CD4-positive, alpha-beta T cell treated with Interferon alpha-2 for 1 hour (primary cell): Measurements from ENCODE around the gene CLEC7A.
A peak's percentile ranks its signal among the peaks of the same experiment; 100 is the strongest.

Experiments used
- DNase-seq, 2 donors: peaks; one replicate each; pipeline ENCODE4 v3.0.0-alpha.2; 2020 to 2022

CLEC7A gene

DNA sequence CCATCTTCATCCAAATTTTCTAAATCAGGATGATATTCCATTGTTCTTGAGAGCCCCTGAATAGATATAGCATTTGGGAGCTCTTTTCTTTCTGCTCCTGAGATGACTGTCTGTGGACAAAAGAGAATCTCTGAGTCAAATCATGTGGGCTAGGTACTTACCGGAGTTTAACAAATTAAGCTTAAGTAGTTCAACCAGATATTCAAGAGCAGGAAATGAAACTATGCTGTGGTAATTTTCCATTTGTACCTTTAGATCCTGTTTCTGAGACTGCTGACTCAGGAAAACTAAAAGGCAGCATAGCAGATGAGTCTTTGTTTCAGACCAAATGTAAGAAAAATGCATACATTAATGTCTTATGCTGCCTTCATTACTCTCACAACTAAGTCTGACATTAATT lies at the start of gene CLEC7A:
CLEC7A (minus strand) TSS at position 158 of the 400 bp plus-strand sequence; CDS start at position 41, 117 bp downstream.
- DNase-seq: peak in 1 of 2 donors; percentile 34

DNA sequence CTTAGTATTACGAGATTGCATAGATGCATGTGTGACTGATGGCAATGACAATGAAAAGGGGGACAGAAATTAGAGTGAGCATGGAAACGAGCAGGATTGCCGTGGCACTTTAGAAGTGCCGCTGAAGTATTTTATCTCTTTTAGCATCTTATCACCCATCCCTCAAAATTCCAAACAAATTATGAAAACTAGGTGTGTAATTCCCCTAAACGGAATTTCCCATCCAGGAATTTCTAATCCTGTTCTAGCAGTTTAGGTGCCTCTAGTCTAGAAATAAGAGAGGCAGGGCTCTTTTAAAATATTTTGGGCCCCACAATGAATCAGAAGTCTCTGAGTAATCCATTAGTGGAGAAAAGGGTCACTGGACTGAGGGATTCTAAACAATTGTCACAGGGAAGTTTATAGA lies 49.8 kb upstream of the CLEC7A start:
- no peak for DNase-seq

DNA sequence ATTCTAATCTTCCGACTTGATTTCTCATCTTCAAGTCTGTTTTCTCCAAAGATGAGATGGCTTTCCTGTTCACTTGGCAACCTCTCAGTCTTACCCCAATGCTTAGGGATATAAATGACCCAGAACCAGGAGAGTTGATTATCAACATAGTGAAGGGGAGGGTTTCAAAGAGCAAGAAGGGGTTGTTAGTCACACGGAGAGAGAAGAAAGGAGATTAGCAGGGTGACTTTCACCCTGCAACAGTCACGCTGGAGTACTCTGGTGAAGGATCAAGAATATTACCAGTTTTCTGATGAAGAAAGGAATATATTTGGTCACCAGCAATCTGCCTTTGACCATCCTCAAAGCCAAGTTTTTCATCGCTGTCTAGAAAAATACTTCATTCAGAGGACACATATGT lies 48.8 kb upstream of the CLEC7A start, which contains the start of gene TMEM52B:
TMEM52B (plus strand) TSS at position 212 of the 400 bp plus-strand sequence. CDS start 543 bp downstream, outside the sequence.
- no peak for DNase-seq

DNA sequence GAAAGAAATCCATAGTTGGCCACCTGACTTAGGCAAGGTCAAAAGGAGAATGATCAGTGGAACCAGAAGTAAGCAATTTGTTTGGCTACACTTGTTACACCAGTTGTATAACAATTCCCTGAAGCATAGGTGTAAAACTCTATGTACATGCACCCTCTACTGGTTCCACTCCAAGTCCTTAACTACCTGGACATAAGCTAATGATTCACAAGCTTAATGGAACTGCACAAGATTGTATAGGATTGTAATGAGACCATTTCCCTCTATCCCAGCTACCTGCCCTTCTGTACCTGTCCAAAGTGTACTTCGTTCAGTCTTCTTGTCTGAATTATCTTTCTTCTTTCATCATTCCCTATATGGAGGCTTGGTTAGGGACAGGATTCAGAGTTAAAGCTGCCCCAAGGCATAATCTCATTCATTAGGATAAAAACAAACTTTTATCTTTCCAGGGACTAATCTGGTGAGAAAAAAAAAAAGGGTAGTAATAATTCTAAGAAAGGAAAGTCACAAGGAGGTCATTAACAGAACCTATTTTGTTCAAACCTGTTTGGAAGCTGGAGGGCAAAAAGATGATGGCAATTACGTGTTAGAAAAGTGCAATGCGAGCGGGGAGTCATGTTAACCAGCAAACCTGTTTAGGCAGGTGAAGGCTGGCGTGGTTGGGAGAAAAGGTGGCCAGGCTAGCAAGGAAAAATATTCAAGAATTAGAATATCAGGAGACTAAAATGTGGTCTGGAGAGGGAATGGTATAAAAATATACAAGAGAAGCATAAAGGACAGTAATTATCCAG lies 46.0 kb upstream of the CLEC7A start:
- DNase-seq: no peak

DNA sequence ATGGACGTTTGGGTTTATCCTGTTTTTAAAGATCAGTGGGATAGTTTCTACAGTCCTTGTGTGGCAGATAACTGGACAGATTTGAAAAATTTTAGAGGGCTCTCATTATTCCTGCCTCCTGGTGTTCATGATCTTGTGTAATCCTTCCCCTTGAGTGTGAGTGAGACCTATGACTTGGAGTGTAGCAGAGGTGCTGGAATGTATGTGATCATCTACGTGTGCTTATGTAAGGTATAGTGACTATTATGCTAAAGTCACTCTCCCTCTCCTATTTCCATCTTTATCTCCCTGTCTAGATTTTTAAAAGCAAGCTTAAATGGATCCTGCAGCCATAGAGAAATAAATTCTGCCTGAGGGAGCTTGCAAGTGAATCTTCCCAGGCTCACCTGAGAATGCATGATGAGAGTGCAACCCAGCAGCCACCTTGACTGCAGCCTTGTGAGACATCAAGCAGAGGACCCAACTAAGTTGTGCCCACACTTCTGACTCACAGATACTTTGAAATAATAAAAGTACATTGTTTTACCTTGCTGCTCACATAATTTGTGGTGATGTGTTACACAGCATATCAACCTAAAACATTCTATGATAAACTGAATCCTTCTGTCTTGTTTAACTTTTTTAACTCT lies 45.1 kb upstream of the CLEC7A start:
- DNase-seq: no peak

DNA sequence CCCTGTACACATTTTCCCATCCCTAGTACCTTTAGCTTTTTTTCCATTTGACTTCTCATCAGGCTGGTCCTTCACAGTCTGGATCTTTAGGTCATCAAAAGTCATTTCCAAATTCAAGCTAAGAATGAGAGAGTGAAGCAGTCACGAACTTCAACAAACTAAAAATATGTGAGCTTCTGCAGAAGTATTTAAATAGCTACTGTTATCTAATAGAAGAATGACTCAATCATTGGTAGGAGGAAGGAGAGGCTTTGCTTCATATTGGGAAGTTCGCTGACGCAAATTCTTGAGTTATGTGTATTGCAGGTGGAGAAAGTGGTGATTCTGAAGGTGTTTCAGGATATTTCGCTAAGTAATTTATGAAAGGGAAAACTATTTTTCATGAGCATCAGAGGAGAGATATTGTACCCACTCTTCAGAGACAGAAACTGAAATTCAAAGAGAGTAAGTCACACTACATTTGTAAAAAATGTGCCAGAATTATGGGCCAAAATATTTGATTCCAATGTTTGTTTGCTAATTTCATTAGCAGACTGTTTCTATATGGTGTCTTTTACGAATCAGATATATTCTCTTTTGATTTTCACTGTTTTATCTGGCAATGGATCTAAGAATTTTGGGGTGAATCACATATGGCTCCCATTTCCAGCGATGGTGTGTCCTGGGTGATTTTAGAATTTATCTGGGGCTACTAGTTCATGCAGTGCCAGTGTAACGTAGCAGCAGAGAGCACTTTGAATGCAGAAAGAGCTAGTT lies 42.2 kb upstream of the CLEC7A start, which contains the start of gene OLR1:
OLR1 (minus strand) TSS at position 160 of the 756 bp plus-strand sequence; CDS start at position 105, 55 bp downstream.
- DNase-seq: no peak

DNA sequence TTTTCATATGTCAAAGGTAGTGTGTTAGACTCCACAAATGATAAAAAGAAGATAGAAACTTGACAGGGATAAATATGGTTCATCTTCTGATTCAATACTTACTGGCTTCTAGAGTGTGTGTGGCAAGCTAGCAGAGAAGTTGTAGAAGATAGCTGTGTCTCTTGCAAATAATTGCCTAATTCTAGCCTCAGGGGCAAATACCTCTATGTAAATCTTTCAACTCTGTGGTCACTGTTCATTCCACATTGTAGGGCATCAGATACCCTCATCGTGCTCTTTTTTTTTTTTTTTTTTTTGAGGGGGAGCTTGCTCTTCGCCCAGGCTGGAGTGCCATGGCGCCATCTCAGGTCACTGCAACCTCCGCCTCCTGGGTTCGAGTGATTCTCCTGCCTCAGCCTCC lies 40.2 kb upstream of the CLEC7A start:
- DNase-seq: no peak

DNA sequence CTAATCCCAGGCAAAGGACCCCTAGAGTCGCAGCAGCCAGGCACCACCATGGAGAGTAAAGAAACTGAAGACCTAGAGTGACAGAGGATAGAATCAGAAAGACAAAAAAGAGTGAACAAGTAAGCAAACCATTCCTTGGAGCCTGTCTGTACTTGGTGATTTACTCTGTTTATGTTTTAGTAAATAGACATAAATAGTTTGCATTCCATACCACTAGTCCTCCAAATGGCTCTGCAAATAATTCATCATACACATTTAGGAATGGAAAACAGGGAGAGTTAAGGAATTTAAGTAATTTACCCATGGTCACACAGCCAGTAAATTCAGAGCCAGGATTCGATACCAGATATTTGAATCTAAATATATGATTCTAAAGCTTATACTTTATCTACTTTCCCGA lies 39.1 kb upstream of the CLEC7A start:
- no peak for DNase-seq

DNA sequence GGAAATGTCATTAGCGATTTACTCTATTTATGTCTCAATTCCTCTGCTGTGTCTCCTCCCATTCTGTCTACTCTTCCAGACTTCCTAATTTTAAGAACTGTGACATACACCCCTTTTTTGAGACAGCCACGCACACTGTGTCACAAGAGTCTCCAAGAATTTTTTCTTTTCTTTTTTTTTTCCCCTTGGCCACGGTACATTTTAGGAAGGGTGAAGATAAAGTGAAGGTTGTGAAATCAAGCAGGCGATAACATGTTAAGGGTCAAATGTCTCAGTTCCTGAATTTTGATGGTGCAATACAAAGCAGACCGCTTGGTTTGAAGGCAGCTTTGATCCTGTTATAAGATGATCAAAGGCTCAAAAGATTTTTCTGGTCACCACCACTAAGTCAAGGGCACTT lies 37.6 kb upstream of the CLEC7A start:
- peak; percentile 17 to 31 for DNase-seq

DNA sequence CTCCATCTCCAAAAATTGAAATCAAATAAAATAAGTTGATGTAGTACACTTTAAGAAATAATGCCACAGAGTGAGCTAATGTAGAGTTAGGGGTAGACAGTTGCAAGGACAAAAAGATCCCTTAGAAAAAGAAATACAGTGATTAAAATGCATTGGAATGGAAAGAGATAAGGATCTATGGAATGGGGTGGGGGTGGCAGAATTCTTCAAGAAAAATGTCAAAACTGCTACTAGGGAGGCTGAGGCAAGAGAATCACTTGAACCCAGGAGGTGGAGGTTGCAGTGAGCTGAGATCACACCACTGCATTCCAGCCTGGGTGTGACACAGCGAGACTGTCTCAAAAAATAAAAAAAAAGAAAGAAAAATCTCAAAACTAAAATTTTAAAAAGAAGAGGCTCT lies 35.4 kb upstream of the CLEC7A start:
- DNase-seq: no peak

DNA sequence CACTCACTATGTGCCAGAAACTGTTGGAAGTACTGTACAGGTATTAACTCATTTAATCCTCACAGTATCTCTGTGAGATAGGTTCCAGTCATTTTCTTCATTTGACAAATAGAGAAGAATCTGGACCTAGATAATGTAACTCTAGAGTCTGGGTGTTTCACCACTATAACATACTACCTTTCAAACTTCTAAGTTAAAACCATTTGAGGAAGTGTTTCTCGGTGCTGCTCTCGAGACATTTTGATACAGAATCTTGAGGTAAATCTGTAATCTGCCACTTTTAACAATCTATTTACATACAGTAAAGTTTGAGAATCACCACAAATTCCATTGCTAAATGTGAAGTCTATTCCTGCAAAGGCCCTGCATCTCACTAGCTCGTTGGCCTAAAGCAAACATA lies 33.1 kb upstream of the CLEC7A start:
- DNase-seq: no peak

DNA sequence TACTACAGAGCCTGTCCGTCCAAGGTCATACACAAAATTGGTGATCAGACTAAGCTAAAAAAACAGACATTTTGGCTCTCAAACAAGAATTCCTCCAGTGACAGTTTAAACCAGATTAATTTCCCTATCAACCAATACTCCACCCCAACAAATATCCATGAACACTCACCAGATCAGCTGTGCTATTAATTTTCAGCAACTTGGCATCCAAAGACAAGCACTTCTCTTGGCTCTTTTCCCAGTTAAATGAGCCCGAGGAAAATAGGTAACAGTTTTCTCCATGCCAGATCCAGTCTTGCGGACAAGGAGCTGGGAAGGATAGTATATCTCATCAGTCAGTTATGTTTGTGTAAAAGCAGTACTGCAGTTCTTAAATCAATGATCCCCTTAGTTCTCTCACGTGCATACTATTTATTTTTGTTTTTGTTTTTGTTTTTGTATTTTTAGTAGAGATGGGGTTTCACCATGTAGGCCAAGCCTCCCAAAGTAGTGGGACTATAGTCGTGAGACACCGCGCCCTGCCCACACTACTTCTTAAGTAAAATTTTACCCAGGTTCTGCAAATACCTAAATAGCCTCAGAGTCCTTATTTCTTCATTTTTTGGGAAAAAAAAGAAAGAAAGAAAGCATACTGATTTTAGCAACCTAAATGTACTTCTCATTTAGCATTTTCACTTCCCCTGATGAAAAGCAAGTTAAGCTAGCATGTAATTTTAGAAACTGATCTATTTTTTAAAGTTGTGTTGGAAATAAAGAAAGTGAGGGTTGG lies 30.8 kb upstream of the CLEC7A start:
- DNase-seq: no peak

DNA sequence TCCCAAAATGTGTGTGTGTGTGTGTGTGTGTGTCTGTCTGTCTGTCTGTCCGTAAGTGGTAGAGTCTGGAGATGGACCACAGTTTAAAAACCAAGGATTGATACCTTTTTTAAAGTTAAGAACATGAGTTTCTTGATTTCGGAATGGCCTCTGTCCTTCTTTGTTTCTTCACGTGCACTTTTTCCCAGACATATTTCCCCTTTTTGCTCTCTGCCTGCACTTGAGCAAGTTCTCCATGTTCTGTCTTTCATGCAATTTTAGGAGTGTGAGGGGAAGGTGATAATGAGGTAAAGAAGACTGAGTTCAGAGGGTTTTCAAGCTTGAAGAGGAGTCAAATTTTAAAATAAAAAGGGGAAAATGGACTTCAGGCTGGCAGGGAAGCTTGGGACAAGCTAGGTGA lies 29.3 kb upstream of the CLEC7A start:
- DNase-seq: no peak

DNA sequence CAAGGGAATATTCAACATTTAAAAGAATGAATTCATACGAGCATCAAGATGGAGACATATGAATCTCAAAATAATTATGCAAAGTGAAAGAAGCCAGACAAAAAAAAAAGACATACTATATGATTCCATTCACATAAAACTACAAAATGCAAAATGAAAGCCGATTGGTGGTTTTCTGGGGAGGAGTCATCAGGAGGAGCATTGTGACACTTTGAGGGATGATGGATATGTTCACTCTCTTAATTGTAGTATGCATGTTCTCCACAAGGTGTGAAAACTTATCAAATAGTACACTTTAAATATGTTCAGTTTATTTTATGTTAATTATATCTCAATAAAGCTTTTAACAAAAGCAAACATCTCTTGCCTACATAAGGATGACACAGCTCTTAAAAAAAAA lies 28.4 kb upstream of the CLEC7A start:
- no peak for DNase-seq

DNA sequence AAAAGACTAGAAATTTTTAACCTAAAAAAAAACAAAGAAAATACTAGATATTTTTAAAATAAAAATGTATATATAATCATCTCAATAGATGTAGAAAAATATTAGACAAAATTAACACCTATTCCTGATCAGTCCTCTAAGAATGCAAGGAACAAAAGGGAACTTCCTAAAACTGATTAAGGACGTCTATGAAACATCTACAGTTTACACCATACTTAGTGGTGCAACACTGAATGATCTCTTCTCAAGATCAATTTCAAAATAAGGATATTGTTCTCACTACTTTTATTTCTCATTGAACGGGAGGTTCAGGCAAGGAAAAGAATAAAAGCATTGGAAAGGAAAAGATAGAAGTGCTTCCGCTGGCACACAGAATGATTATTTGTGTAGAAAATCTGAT lies 26.0 kb upstream of the CLEC7A start:
- no peak for DNase-seq

DNA sequence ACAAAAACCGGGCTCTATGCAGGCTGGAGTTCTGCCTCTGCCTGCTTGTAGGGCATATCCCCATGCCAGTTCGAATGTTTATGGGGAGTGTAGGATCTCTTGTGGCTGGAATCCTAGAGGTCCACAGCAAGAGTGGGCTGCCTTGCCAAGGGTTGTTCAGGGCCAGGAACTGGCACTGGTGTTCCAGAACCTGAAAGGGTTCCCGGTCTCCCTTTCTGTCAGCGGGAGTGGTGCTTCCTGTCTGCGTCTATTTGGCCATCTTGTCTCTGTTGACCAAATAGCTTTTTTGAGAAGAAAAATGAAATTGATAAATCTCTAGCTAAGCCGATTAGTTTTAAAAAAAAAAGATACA lies 24.1 kb upstream of the CLEC7A start:
- DNase-seq: no peak

DNA sequence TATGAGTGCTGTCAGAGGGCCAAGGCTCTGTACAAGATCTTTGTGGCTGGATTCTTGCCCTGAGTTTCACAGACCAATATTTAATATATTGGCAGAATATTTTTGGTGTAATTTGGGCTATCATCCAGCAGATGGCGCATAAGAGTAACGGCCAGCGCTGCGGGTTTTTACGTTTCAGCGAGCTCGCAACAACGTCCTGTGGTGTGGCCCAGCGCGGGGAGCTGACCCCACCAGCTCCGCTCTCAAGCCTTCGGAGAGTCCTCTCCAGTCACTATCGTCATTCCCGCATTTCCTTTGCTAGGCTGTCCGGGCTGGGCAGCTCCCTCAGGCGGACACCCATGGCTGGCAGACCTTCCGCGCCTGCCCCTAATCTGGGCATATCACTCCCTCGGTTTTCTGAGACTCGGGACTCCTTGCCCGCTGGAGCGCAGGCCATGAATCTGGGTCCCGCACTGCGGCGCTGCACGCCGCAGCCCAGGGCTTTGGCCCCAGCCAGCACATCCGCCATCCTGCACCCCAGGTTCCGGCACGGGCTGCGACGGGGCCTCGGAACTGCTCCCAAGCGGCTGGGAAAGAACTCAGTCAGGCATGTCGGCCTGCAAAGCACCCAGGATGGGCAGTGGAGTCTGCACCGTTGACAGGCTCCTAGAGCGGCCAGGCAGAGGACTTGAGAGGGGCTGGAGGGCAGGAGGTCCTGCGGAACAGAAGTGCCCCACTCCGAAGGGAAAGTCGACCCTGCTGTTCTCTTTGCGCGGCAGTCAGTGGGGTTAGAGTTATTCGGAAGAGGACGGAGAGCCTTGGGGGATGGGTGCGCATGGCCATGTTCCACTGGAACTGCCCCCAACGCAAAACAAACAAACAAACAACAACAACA lies 23.5 kb upstream of the CLEC7A start:
- peak; percentile 67 to 75 for DNase-seq

DNA sequence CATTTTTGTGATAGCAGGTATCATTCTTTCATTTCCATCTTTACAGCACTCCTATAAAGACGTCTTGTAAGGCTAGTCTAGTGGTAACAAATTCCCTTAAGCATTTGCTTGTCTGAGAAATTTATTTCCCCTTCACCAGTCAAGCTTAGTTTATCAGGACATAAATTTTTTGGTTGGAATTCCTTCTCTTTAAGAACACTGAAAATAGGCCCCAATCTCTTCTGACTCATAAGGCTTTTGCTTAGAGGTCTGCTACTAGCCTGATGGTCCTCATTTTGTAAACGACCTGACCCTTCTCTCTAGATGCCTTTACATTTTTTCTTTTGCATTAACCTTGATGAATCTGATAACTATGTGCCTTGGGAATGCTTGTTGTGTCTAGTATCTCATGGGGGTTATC lies 21.6 kb upstream of the CLEC7A start:
- DNase-seq: no peak

DNA sequence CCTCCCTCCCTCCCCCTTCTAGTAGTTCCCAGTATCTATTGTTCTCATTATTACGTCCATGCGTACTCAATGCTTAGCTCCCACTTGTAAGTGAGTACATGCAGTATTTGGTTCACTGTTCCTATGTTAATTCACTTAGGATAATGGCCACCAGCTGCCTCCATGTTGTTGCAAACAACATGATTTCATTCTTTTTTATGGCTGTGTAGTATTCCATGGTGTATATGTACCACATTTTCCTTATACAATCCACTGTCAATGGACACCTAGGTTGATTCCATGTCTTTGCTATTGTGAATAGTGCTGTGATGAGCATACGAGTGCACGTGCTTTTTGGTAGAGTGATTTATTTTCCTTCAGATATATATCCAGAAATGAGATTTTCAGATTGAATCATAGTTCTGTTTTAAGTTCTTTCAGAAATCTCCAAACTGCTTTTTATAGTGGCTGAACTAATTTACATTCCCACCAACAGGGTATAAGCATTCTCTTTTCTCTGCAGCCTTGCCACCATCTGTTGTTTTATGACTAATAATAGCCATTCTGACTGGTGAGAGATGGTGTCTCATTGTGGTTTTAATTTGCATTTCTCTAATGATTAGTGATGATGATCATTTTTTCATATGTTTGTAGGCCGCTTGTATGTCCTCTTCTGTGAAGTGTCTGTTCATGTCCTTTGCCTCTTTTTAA lies 17.9 kb upstream of the CLEC7A start:
- DNase-seq: no peak

DNA sequence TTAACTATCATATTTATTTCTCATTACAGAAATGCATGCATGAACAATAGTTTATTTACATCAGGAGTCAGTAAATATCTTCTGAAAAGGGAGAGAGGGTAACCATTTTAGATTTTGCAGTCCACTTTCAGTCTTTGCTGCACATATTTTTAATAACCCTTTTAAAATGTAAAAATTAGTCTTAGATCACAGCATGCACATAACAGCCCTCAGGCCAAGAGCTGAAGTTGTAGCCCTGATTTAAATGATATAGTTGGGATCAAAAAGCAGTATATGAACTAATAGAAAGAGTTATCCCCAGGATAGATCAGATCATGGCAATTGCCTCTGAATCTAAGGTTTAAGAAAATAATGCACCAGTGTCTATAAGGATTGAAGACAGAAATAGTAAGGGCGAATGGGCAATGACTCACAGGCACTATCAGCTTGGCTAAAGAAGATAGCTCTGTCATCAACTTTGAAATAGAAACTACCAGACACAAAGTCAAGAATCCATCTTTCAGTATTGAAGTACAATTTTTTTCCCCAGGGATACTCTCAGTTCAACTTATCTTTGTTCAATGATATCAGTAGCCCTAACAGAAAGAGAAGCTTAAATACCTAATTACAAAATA lies 13.1 kb upstream of the CLEC7A start:
- no peak for DNase-seq

DNA sequence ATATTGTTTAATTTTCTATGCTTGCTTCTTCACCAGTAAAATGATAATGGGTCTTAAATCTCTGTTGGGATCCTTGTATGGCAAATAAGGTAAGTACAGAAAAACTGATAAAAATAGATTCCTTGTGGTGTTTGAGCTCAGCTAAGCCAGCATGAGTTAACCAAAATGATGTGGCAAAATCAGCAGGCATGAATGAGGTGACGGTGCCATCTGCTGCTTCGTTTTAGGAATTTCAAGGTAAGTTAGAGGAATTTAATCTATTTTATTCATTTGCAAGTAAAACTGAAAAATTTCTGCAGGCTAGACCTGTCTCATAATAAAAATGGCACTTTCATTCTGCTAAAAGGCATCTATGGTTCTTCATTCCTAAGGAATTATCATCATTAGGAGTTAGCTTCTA lies 10.0 kb upstream of the CLEC7A start:
- peak; percentile 56 to 61 for DNase-seq
